Astrocyte of the cerebellum (primary cell): ENCODE results near the gene TINAGL1.

Source experiments
- DNase-seq: peaks from one replicate; pipeline ENCODE4 v3.0.0-alpha.2; 2011; ENCODE audit warnings: low read depth
- H3K4me3 ChIP-seq: 2 replicates; pipeline ENCODE4 v1.5.1; 2011; ENCODE audit warnings: mild to moderate bottlenecking, low read depth, low read length, moderate library complexity
- in situ Hi-C: cut with HindIII; loops from 2 replicates; pipeline ENCODE4 v1.10.0; 2017; ENCODE audit warnings: low sequenced_read_pairs
- TF ChIP-seq, protein P1 (sequence below): IDR thresholded peaks from 2 replicates; pipeline ENCODE4 v1.5.1; 2012; ENCODE audit warnings: low read length, low read depth, moderate library complexity, mild to moderate bottlenecking; ENCODE audit errors: missing control alignments

The TINAGL1 gene

DNA sequence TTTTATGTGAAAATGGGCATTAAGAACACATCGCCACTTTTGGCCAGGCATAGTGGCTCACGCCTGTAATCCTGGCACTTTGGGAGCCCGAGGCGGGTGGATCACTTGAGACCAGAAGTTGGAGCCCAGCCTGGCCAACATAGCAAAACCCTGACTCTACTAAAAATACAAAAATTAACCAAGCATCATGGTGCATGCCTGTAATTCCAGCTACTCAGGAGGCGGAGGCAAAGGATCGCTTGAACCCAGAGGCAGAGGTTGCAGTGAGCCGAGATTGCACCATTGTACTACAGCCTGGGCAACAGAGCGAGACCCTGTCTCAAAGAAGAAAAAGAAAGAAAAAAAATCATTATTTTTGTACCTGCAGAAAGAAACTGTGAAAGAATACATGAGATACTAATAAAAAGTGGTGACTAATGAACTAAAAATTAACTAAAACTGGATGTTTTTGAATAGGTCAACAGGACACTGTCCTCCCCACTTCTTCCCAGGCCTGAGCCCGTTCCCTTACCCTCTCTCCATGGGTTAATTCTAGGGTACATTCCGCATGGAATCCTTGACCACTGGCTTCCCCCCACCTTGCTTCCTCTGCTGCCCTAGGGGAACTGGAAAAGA is 8.3 kb upstream of the TINAGL1 start:
- in situ Hi-C loops, result no loop called here
- TF ChIP-seq, protein P1, sequence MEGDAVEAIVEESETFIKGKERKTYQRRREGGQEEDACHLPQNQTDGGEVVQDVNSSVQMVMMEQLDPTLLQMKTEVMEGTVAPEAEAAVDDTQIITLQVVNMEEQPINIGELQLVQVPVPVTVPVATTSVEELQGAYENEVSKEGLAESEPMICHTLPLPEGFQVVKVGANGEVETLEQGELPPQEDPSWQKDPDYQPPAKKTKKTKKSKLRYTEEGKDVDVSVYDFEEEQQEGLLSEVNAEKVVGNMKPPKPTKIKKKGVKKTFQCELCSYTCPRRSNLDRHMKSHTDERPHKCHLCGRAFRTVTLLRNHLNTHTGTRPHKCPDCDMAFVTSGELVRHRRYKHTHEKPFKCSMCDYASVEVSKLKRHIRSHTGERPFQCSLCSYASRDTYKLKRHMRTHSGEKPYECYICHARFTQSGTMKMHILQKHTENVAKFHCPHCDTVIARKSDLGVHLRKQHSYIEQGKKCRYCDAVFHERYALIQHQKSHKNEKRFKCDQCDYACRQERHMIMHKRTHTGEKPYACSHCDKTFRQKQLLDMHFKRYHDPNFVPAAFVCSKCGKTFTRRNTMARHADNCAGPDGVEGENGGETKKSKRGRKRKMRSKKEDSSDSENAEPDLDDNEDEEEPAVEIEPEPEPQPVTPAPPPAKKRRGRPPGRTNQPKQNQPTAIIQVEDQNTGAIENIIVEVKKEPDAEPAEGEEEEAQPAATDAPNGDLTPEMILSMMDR, result no peak
- DNase-seq, result no peak
- H3K4me3 ChIP-seq, result no peak overlapping the region

DNA sequence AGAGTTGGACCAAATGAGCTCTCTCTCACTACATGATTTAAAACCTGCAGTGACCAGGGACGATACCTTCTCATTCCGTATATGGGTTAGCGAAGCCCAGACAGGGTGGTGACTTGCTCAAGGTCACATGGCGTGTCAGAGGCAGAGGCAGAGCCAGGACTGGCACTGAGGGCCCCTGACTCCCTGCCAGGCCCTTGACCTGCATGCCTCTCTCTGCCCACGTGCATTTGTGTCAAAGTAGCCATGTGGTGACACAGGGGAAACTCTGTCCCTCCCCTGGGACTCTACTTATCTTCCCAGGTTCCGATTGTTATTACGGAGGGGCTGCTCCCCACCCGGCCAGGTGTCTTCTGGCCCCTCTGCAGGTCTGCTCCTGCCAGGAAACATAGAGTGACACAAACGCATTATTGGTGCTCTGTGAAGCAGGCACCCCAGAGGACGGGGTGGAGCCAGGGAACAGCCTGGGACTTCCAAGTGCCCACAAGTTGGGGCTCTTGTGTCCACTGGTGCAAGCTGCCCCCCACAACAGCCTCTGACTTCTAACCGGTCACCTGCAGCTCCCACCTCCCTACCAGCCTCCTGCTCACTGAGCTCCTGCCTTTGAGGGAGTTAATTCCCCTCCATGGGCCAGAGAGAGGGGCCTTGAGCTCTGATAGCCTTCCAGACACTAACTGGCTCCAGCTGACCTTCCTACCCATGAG is 7.3 kb upstream of the TINAGL1 start:
- TF ChIP-seq, protein P1, result no peak
- in situ Hi-C loops, result no loop called here
- no peak for DNase-seq
- H3K4me3 ChIP-seq, result no peak overlapping the region

DNA sequence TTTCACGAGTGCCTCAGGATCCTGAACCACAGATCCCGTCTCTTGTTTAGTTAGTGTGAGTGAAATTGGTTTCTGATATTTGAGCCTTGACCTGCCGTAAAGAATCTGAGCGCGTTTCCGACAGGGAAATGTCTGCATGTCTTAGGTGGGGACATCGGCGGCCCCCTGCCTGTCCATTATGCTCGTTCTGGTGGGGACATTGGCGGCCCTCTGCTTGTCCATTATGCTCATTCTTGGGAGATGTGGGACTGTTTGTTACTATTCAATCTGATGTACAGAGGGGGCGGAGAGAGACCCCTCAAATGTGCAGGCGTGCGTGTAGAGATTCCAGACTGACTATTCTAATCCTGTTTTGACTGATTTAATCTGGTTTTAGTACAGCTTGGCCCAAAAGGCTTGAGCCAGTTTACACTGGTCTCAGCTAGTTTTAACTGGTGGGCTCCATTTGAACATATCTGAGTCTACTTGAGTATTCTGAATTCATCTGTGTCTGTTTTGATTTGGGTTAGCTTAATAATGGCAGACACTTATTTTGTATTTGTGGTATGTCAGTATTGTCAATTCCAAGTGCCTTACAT is 6.6 kb upstream of the TINAGL1 start:
- H3K4me3 ChIP-seq, result no peak overlapping the region
- in situ Hi-C loops, result no loop called here
- no peak for DNase-seq
- TF ChIP-seq, protein P1, result no peak

DNA sequence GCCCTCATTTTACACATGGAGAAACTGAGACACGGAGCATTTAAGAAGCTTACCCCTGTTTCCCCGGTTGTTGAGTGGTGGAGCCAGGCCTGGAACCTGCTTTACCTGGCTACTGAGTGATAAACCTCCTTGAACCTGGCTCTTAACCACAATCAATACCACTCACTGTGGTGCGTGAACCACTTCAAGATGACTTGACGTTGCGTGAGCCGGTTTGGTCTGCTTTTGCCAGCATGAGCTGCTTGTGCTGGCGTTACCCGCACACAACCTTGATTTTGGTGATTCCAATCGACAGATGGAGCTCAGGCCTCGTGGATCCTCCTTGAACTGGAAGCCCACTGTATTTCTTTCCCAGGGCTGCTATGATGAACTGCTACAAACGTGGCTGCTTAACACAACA is 6.1 kb upstream of the TINAGL1 start:
- H3K4me3 ChIP-seq, result no peak overlapping the region
- TF ChIP-seq, protein P1, result no peak
- in situ Hi-C loops, result no loop called here
- DNase-seq, result no peak

DNA sequence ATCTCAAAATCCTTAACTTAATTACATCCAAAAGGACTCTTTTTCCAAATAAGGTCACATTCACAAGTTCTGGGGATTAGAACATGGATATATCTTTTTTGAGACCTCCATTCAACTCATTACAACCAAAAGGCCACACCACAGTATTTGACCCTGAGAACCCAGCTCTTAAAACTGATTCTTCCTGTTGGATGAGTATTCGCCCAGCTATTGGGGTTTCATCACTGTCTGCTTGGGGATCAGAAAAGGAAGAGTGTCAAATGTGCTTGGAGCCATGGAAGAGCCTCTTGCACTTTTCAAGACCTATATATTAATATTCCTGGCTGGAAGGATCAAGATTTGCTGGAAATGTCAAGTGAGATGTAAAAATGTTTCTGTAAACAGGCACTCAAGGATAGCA is 5.4 kb upstream of the TINAGL1 start:
- no peak for DNase-seq
- TF ChIP-seq, protein P1, result no peak
- no peak overlapping the region for H3K4me3 ChIP-seq
- in situ Hi-C loops, result no loop called here

DNA sequence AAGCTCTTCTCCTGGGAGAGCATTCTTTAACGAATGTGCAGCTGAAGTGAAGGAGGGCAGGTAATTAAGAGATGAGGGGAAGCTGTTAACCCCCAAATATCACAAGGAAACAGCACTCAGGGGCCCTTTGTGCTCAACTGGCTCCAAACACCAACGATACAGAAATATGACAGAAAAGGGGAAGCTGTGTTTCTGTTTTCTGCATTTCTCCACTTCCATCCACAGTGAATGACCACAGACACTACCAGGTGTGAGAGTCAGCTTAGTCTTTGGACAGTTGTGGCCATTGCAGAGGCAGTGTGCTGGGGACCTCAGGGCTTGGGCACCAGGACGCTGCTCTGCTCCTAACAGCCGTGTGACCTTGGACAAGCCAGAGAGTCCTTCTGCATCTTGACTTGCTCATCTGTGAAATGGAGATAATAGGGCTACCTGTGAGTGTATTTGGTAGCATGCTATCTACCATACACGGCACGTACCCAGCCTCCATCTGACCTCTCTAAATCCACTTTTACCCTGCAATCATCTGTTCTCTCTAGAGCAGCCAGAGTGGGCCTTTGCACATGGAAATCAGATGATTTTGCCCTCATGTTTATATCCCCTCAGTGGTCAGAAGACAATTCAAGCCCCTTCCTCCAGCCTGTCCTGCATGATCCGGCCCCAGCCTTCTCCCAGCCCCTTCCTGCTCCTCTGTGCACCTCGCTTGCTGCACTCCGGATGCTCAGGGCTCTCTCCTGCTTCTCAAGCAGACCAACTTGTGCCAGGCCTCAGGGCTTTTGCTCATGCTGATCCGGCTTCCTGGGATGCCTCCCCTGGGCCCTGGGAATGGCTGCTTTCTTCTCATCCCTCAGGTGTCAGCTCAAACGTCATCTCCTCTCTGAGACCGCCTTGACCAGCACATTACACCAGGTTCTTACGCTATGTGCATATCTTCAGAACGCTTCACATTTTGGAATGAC is 4.7 kb upstream of the TINAGL1 start:
- DNase-seq, result no peak
- no peak overlapping the region for H3K4me3 ChIP-seq
- TF ChIP-seq, protein P1, result no peak
- in situ Hi-C loops, result no loop called here
